ENCODE data around the gene DUS2. TPM values are rescaled to one million over a fixed set of nuclear protein-coding genes. Genes with fewer than 3 reads are reported as not detected.

Gene DUS2
- total and polyA plus RNA-seq, 5 donors, result 4.3 to 9.5 (median 5.9) TPM

DNA sequence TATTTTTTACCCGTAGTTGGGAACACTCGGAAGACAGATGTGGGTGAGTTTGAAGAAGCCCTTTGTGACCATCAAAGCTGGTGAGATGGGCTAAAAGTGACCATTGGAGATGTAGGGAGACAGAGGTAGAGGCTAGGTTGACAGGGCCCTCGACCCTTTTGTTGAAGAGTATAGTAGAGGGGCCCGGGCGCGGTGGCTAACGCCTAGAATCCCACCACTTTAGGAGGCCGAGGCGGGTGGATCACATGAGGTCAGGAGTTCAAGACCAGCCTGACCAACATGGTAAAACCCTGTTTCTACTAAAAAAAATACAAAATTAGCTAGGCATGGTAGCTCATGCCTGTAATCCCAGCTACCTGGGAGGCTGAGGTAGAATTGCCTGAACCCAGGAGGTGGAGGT is 45.8 kb downstream of the DUS2 start:
- WGBS, result 98% methylated on average over 9 of the region's 9 CpGs
- H3K4me3 ChIP-seq (ENCODE audit: low read length), result no peak overlapping the region
- ATAC-seq (no peak), DNase-seq (no peak)
- no peak overlapping the region for H3K27ac ChIP-seq (ENCODE audit: low read length)
- H3K4me1 ChIP-seq (ENCODE audit: control insufficient read depth, insufficient read depth, low read length), result peaks cover 14% of the 10 kb centered on the region
- H3K27me3 ChIP-seq (ENCODE audit: control insufficient read depth, insufficient read depth), result no peaks in the 10 kb centered on the region
- H3K9me3 ChIP-seq (ENCODE audit: control insufficient read depth, low read length), result no peaks in the 10 kb centered on the region
- intact Hi-C loops (cut with DNase I), result no loop called here

DNA sequence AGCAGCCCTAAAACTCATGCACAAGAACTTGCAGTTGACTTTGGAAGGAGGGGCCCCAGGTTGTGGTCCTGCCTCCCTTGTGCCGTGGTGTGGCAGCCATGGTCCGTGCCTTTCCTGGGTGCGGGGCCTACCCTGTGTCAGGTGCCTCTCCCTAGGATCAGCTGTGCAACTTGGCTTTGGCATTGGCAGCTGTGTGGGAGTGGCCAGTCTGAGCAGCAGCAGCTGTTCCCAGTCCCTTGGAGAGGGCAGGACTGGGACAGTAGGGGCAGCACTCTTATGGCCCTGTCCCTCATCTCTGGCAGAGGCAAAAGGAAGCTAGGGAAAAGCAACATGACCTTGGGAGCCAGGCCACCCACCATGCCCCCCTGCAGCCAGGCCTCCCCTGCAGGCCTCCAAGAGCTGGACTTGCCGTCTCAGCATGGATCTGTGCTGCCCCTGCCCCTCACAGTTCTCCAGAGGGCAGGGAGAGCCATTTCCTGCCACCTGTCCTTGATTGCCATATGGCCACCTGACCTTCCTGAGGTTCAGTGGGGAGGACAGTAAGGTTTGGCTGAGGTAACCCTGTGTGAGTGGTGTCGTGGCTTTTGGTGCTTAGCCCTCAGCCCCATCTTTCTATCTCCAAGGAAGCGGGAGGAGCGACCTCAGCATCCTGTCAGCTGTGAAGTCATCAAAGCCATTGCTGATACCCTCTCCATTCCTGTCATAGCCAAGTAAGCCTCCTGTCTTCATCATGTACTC is 46.6 kb downstream of the DUS2 start:
- 75% methylated on average over 7 of the region's 7 CpGs for WGBS

DNA sequence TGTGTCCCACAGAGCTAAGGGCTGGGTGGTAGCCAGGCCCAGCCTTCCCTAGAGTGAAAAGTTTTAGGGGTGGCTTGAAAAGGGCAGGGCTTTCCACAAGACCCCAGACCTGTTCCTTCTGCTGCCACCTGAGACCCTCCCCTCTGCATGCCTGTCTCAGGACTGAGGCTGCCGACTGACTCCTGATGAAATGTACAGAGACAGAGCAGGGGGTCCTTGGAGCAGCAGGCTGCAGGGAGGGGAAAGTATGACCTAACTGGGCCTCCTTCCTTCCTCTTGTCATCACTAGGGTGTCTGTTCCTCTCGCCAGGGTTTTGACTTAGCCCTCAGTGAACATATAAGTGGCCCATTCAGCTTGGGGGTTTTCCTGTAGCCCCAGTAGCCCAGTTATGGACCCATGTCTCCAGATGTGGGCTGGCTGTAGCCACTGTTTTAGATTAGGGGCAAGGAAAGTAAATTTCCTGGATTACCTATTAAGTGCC is 47.2 kb downstream of the DUS2 start:
- Histone ChIP-seq H3K9me3 (ENCODE audit: control insufficient read depth, low read length) (no peaks in the 10 kb centered on the region), H3K27ac (ENCODE audit: low read length) (no peak overlapping the region), H3K27me3 (ENCODE audit: control insufficient read depth, insufficient read depth) (no peaks in the 10 kb centered on the region), H3K4me1 (ENCODE audit: control insufficient read depth, insufficient read depth, low read length) (peaks cover 11% of the 10 kb centered on the region), H3K4me3 (ENCODE audit: low read length) (no peak overlapping the region)
- DNase-seq, result no peak
- 40% methylated on average over 2 of the region's 2 CpGs for WGBS
- no peak for ATAC-seq
- intact Hi-C loops (cut with DNase I), result no loop called here

More for the DNA sequence above, 46.6 kb downstream of the DUS2 start:
- H3K27ac ChIP-seq (ENCODE audit: low read length), result no peak overlapping the region
- peaks cover 12% of the 10 kb centered on the region for H3K4me1 ChIP-seq (ENCODE audit: control insufficient read depth, insufficient read depth, low read length)
- no peak overlapping the region for H3K4me3 ChIP-seq (ENCODE audit: low read length)
- H3K27me3 ChIP-seq (ENCODE audit: control insufficient read depth, insufficient read depth), result no peaks in the 10 kb centered on the region
- H3K9me3 ChIP-seq (ENCODE audit: control insufficient read depth, low read length), result no peaks in the 10 kb centered on the region
- DNase-seq (peak in 2 of 3 donors; percentile 73 to 74), ATAC-seq (peak; percentile 31 to 59)
- intact Hi-C loops (cut with DNase I), result no loop called here

DNA sequence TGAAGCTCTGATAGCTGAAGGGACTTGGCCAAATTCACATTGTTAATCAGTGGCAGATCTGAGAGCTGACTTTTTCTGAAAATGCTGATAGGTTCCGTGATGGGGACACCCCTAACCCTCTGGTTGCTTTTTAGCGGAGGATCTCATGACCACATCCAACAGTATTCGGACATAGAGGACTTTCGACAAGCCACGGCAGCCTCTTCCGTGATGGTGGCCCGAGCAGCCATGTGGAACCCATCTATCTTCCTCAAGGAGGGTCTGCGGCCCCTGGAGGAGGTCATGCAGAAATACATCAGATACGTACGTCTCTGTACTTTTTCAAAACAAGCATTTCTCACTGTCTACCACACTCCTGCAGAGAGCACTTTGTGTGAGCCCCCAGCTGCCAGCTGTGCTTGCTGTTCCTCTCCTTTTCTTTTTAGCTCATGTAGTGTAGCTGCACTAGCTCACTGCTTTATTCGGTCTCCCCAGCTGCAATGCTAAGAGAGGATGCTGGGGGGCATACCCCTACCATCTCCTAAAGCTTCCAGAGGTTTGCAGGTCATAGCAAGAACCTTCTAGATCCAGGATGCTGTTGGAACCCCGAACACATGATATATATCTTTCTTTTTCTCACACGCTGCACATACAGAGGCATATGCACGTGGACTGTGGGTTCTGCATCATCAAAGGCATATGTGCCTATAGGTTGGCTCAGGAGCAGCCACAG is 47.9 kb downstream of the DUS2 start:
- peaks cover 10% of the 10 kb centered on the region for H3K4me1 ChIP-seq (ENCODE audit: control insufficient read depth, insufficient read depth, low read length)
- no peak overlapping the region for H3K4me3 ChIP-seq (ENCODE audit: low read length)
- ATAC-seq, result no peak
- H3K27me3 ChIP-seq (ENCODE audit: control insufficient read depth, insufficient read depth), result no peaks in the 10 kb centered on the region
- intact Hi-C loops (cut with DNase I), result no loop called here
- no peaks in the 10 kb centered on the region for H3K9me3 ChIP-seq (ENCODE audit: control insufficient read depth, low read length)
- 87% methylated on average over 14 of the region's 14 CpGs for WGBS
- no peak overlapping the region for H3K27ac ChIP-seq (ENCODE audit: low read length)
- DNase-seq, result no peak

DNA sequence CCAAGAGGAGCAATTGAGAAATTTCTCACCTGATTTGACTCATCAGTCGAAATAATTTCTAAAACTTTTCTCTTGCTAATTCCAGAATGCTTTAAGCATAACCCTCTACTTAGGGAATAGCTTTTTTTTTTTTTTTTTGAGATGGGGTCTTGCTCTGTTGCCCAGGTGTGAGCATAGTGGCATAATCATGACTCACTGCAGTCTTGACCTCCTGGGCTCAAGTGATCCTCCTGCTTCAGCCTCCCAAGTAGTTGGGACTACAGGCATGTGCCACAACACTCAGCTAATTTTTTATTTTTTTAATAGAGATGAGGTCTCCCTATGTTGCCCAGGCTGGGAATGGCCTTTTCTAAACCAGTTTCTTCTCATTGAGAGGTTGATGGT is 48.4 kb downstream of the DUS2 start:
- Histone ChIP-seq H3K4me1 (ENCODE audit: control insufficient read depth, insufficient read depth, low read length) (peaks cover 10% of the 10 kb centered on the region), H3K27ac (ENCODE audit: low read length) (no peak overlapping the region), H3K27me3 (ENCODE audit: control insufficient read depth, insufficient read depth) (no peaks in the 10 kb centered on the region), H3K4me3 (ENCODE audit: low read length) (no peak overlapping the region), H3K9me3 (ENCODE audit: control insufficient read depth, low read length) (no peaks in the 10 kb centered on the region)
- intact Hi-C loops (cut with DNase I), result no loop called here
- no peak for ATAC-seq
- DNase-seq, result no peak
- 96% methylated on average over 1 of the region's 1 CpG for WGBS

DNA sequence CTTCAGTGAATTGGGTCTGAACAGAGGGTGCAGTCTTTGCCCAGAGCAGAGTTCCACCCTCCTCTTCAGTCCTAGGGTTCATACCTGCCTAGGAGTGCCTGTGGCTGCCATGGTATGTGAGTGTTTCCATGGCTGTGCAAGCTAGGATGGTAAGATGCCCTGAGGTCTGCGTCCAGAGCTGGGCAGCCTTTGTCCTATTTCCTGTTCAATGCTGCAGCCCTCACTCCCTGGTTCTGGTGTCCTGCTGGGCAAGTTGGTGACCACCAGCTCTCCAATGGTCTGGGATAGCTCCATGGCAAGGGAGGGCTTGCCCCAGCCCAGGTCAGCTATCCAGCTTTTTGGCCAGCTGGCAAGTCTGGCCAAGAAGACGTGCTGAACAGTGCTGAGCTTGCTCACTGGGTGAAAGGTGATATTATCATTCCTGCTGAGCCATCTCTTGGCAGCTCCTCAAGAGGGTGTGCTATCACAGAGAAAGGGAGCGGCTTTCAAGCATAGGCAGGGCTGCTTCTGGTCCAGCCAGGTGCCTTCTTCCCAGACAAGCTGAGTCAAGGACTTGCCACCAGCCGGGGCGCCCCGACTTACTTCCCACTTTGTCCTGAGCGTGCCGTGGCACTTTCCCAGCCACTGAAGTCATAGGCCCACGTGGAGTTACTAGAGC is 49.1 kb downstream of the DUS2 start:
- H3K27ac ChIP-seq (ENCODE audit: low read length), result peak overlapping the region; percentile 81

DNA sequence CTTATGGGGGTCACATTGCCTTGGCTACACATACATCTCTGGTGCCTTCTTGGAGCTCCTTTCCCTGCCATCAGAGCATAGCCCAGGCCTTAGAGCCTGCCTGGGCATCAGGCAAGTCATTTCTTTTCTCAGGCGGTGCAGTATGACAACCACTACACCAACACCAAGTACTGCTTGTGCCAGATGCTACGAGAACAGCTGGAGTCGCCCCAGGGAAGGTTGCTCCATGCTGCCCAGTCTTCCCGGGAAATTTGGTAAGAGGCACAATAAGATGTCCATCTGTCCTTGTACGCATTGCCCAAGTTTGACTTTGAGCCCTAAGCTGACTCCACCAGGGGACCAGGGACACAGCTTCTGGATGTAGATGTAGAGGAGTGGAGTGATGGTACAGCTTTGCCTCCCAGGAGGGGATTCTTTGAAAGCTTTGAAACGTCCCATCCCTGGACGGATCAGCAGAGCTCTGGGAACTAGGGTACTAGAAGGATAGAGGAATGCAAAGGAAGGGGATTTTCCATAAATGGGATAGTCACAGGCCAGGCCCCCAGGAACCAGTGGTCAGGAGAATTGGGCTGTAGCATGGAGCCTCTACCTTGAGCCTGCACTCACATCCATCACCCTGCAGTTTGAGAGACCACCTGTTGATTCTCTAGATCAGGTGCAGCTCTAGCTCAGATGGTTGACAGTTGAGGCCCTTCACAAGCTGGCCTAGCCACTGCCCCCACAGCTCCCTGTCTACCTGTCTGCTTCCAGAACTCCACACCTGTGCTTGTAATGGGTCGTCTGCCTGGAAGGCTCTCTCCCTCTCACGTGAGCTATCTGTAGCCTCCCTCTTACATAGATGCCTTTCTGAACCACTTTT is 51.0 kb downstream of the DUS2 start:
- peaks cover 11% of the 10 kb centered on the region for H3K4me1 ChIP-seq (ENCODE audit: control insufficient read depth, insufficient read depth, low read length)
- WGBS, result 87% methylated on average over 9 of the region's 9 CpGs
- no peak overlapping the region for H3K27ac ChIP-seq (ENCODE audit: low read length)
- H3K9me3 ChIP-seq (ENCODE audit: control insufficient read depth, low read length), result no peaks in the 10 kb centered on the region
- no peaks in the 10 kb centered on the region for H3K27me3 ChIP-seq (ENCODE audit: control insufficient read depth, insufficient read depth)
- no peak for DNase-seq
- H3K4me3 ChIP-seq (ENCODE audit: low read length), result no peak overlapping the region
- ATAC-seq, result no peak
- intact Hi-C loops (cut with DNase I), result no loop called here

More for the DNA sequence above, 49.1 kb downstream of the DUS2 start:
- Histone ChIP-seq H3K27me3 (ENCODE audit: control insufficient read depth, insufficient read depth) (no peaks in the 10 kb centered on the region), H3K9me3 (ENCODE audit: control insufficient read depth, low read length) (no peaks in the 10 kb centered on the region), H3K4me1 (ENCODE audit: control insufficient read depth, insufficient read depth, low read length) (peaks cover 10% of the 10 kb centered on the region), H3K4me3 (ENCODE audit: low read length) (no peak overlapping the region)
- DNase-seq (peak in 1 of 3 donors; percentile 51), ATAC-seq (peak; percentile 35 to 46)
- intact Hi-C loops (cut with DNase I), result no loop called here
- WGBS, result 69% methylated on average over 9 of the region's 9 CpGs

DNA sequence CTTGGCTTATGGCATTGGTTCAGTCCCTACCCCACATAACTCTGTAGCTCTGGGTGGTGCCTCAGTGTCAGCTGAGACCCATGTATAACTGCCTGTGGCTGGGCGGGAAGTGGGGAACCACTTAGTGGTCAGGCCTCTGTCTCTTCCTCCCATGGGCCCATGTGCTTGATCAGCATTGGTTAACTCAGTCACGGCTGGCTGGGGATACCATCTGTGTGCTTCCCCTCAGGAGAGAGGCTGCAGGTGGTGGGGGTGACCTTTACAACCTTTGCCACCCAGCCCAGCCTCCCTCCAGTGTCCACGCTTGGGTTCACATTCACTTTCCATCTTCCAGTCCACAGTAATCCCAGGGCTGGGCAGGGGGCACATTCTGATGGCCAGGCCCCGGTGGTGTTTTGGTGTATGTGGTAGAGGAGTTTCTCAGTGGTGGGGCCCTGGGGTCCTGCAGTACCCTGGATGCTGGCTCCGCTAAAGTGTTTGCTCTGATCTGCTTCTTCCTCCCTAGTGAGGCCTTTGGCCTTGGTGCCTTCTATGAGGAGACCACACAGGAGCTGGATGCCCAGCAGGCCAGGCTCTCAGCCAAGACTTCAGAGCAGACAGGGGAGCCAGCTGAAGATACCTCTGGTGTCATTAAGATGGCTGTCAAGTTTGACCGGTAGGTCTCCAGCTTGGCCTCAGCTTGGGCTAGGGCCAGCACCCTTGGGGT is 51.9 kb downstream of the DUS2 start:
- WGBS, result 73% methylated on average over 6 of the region's 6 CpGs
- H3K27ac ChIP-seq (ENCODE audit: low read length), result peak overlapping the region; percentile 65
- H3K9me3 ChIP-seq (ENCODE audit: control insufficient read depth, low read length), result no peaks in the 10 kb centered on the region
- ATAC-seq, result no peak
- no peak overlapping the region for H3K4me3 ChIP-seq (ENCODE audit: low read length)
- peak in 1 of 3 donors; percentile 68 for DNase-seq
- peaks cover 14% of the 10 kb centered on the region for H3K4me1 ChIP-seq (ENCODE audit: control insufficient read depth, insufficient read depth, low read length)
- H3K27me3 ChIP-seq (ENCODE audit: control insufficient read depth, insufficient read depth), result no peaks in the 10 kb centered on the region
- intact Hi-C loops (cut with DNase I), result no loop called here

DNA sequence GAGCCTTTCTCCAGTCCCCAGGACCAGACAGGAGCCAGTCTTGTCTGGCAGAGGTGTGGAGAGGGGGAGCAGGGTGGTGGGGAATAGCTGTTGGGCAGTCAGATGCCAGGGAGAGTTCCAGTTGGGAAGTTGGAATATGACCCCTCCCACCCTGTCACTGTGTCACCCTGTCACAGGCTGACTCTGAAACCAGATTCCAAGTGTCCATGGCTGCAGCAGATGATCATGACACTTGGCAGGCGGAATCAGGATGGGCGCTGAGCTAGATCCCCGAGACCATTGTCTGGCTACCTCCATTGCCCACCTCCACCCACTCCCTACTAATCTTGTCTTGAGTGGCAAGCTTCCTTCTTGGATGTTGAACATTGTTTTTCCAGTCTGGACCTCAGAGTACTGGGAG is 52.9 kb downstream of the DUS2 start:
- no peak for DNase-seq
- Histone ChIP-seq H3K27ac (ENCODE audit: low read length) (peak overlapping the region; percentile 65), H3K4me3 (ENCODE audit: low read length) (no peak overlapping the region), H3K4me1 (ENCODE audit: control insufficient read depth, insufficient read depth, low read length) (peaks cover 12% of the 10 kb centered on the region), H3K9me3 (ENCODE audit: control insufficient read depth, low read length) (no peaks in the 10 kb centered on the region), H3K27me3 (ENCODE audit: control insufficient read depth, insufficient read depth) (no peaks in the 10 kb centered on the region)
- no peak for ATAC-seq
- intact Hi-C loops (cut with DNase I), result no loop called here
- WGBS, result 83% methylated on average over 3 of the region's 3 CpGs

DNA sequence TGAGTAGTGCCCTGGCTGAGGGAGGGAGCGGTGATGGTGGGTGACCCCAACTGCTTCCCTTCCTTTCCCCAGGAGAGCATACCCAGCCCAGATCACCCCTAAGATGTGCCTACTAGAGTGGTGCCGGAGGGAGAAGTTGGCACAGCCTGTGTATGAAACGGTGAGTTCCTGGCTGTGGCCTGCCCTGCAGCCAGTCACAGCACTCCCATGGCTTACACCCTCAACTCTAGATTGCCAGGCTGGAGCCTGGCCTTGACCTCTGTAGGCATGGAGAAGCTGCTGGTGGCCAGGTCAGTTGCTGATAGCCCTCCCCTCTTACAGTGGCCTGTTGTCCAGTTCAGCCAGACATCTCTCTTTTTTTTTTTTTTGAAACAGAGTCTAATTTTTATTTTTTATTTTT is 53.5 kb downstream of the DUS2 start:
- H3K4me1 ChIP-seq (ENCODE audit: control insufficient read depth, insufficient read depth, low read length), result peaks cover 16% of the 10 kb centered on the region
- H3K4me3 ChIP-seq (ENCODE audit: low read length), result no peak overlapping the region
- DNase-seq, result no peak
- no peak for ATAC-seq
- intact Hi-C loops (cut with DNase I), result no loop called here
- no peak overlapping the region for H3K27ac ChIP-seq (ENCODE audit: low read length)
- H3K27me3 ChIP-seq (ENCODE audit: control insufficient read depth, insufficient read depth), result no peaks in the 10 kb centered on the region
- no peaks in the 10 kb centered on the region for H3K9me3 ChIP-seq (ENCODE audit: control insufficient read depth, low read length)
- WGBS, result 86% methylated on average over 3 of the region's 3 CpGs

Measured in right cardiac atrium (tissue), 5 donors.